Measurements from ENCODE around the gene SNAI3.
"Not testable (repeated sequence)": the region's sequence is repeated elsewhere in the genome, so short reads cannot be mapped to it uniquely, and the experiment has no call there.

The SNAI3 gene

DNA sequence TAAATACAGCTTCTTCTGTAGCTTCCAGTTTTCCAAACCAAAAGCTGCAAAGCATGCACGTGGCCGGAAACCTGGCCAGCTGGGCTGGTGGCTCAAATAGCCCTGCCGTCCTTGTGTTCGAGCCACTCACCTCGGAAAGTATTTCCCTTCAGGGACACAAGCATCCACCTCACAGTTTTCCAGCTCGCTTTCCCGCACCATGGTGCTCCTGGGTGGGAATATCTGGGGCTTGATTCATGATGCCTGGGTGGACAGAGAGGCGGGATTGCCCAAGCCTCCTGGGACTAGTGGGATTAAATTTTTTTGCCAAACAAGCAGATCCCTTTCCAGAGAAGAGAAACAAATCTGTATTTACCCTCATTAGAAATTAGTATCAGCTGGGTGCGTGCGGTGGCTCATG lies 16.3 kb downstream of the SNAI3 start:
- TF ChIP-seq RARB (CRISPR knock-in tag; IDR thresholded peaks at IDR 0.05) (no peak), ISL1 (CRISPR knock-in tag; IDR thresholded peaks at IDR 0.05) (no peak), ZNF70 (CRISPR knock-in tag; IDR thresholded peaks at IDR 0.05) (no peak), ZC3H10 (CRISPR knock-in tag; IDR thresholded peaks at IDR 0.05) (no peak), GLIS3 (CRISPR knock-in tag; IDR thresholded peaks at IDR 0.05) (no peak), ZFP3 (CRISPR knock-in tag; IDR thresholded peaks at IDR 0.05) (no peak), CSDC2 (CRISPR knock-in tag; IDR thresholded peaks at IDR 0.05) (no peak), SNAI2 (CRISPR knock-in tag; IDR thresholded peaks at IDR 0.05) (no peak), OSR1 (CRISPR knock-in tag; IDR thresholded peaks at IDR 0.05) (no peak), PPARA (CRISPR knock-in tag; IDR thresholded peaks at IDR 0.05; ENCODE audit: borderline replicate concordance) (no peak), TCF4 (CRISPR knock-in tag; IDR thresholded peaks at IDR 0.05; ENCODE audit: borderline replicate concordance) (no peak)

DNA sequence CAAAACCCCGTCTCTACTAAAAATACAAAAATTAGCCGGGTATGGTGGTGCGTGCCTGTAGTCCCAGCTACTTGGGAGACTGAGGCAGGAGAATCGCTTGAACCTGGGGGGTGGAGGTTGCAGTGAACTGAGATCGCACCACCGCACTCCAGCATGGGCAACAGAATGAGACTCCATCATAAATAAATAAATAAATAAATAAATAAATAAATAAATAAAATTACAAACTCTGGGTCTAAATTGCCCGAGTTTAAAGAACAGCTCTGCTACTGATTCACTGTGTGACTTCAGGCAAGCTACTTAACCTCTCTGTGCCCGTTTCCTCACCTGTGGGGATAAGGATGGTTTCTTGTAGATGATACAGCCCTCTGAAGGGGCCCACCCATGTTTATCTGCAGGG lies 16.8 kb downstream of the SNAI3 start:
- not testable (repeated sequence) for ATAC-seq

More for the DNA sequence above, 16.3 kb downstream of the SNAI3 start:
- ATAC-seq = no peak

DNA sequence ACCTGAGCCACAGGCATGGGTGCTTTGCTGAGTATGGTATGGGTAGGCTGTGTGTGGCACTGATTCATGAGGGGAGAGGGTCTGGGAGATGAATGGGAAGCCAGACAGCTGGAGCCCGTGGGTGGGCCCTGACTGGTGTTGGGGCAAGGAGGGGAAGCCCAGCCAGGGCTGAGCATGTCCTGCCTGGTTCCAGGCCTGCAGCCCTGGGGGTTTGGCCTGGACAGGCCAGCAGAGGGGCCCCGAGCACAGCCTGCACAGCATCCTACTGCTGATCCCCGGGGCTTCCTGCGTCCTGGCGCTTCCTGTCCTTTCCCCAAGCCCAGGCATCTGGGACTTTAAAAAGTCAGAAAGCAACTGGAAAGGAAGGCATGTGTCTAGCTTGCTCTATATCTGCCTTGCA lies 18.8 kb downstream of the SNAI3 start:
- no peak for ATAC-seq
- TF ChIP-seq GLIS3 (CRISPR knock-in tag; IDR thresholded peaks at IDR 0.05) = no peak
- TF ChIP-seq CREB5 (CRISPR knock-in tag; IDR thresholded peaks at IDR 0.05; ENCODE audit: low read depth) = no peak
- no peak for TF ChIP-seq CSDC2 (CRISPR knock-in tag; IDR thresholded peaks at IDR 0.05)
- no peak for TF ChIP-seq ISL1 (CRISPR knock-in tag; IDR thresholded peaks at IDR 0.05)
- no peak for TF ChIP-seq ZFP30 (CRISPR knock-in tag; IDR thresholded peaks at IDR 0.05)
- TF ChIP-seq, protein P1, sequence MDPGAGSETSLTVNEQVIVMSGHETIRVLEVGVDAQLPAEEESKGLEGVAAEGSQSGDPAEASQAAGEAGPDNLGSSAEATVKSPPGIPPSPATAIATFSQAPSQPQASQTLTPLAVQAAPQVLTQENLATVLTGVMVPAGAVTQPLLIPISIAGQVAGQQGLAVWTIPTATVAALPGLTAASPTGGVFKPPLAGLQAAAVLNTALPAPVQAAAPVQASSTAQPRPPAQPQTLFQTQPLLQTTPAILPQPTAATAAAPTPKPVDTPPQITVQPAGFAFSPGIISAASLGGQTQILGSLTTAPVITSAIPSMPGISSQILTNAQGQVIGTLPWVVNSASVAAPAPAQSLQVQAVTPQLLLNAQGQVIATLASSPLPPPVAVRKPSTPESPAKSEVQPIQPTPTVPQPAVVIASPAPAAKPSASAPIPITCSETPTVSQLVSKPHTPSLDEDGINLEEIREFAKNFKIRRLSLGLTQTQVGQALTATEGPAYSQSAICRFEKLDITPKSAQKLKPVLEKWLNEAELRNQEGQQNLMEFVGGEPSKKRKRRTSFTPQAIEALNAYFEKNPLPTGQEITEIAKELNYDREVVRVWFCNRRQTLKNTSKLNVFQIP (CRISPR knock-in tag; IDR thresholded peaks at IDR 0.05; ENCODE audit: borderline replicate concordance, low read depth) = no peak
- no peak for TF ChIP-seq PATZ1 (CRISPR knock-in tag; IDR thresholded peaks at IDR 0.05; ENCODE audit: borderline replicate concordance)
- no peak for TF ChIP-seq PPARA (CRISPR knock-in tag; IDR thresholded peaks at IDR 0.05; ENCODE audit: borderline replicate concordance)
- TF ChIP-seq BACH2 (CRISPR knock-in tag; IDR thresholded peaks at IDR 0.05; ENCODE audit: borderline replicate concordance) = no peak
- no peak for TF ChIP-seq ESRRG (CRISPR knock-in tag; IDR thresholded peaks at IDR 0.05)
- TF ChIP-seq SNAI2 (CRISPR knock-in tag; IDR thresholded peaks at IDR 0.05) = no peak
- TF ChIP-seq ZNF8 (CRISPR knock-in tag; IDR thresholded peaks at IDR 0.05) = no peak
- TF ChIP-seq, protein P2, sequence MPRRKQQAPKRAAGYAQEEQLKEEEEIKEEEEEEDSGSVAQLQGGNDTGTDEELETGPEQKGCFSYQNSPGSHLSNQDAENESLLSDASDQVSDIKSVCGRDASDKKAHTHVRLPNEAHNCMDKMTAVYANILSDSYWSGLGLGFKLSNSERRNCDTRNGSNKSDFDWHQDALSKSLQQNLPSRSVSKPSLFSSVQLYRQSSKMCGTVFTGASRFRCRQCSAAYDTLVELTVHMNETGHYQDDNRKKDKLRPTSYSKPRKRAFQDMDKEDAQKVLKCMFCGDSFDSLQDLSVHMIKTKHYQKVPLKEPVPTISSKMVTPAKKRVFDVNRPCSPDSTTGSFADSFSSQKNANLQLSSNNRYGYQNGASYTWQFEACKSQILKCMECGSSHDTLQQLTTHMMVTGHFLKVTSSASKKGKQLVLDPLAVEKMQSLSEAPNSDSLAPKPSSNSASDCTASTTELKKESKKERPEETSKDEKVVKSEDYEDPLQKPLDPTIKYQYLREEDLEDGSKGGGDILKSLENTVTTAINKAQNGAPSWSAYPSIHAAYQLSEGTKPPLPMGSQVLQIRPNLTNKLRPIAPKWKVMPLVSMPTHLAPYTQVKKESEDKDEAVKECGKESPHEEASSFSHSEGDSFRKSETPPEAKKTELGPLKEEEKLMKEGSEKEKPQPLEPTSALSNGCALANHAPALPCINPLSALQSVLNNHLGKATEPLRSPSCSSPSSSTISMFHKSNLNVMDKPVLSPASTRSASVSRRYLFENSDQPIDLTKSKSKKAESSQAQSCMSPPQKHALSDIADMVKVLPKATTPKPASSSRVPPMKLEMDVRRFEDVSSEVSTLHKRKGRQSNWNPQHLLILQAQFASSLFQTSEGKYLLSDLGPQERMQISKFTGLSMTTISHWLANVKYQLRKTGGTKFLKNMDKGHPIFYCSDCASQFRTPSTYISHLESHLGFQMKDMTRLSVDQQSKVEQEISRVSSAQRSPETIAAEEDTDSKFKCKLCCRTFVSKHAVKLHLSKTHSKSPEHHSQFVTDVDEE (CRISPR knock-in tag; IDR thresholded peaks at IDR 0.05) = no peak
- TF ChIP-seq RARB (CRISPR knock-in tag; IDR thresholded peaks at IDR 0.05) = no peak
- no peak for TF ChIP-seq OSR1 (CRISPR knock-in tag; IDR thresholded peaks at IDR 0.05)
- no peak for TF ChIP-seq CSRNP3 (CRISPR knock-in tag; IDR thresholded peaks at IDR 0.05)
- TF ChIP-seq ZC3H10 (CRISPR knock-in tag; IDR thresholded peaks at IDR 0.05) = no peak
- no peak for TF ChIP-seq ARNTL (CRISPR knock-in tag; IDR thresholded peaks at IDR 0.05; ENCODE audit: borderline replicate concordance, low read depth)
- no peak for TF ChIP-seq ZNF70 (CRISPR knock-in tag; IDR thresholded peaks at IDR 0.05)
- no peak for TF ChIP-seq TOX (CRISPR knock-in tag; IDR thresholded peaks at IDR 0.05; ENCODE audit: borderline replicate concordance)
